GM13976 (cell line): Measurements from ENCODE around the gene AANAT.

Source experiments
- DNase-seq: peaks from one replicate; pipeline ENCODE4 v3.0.0; 2012; ENCODE audit warnings: low spot score
- in situ Hi-C: fragments of 300-500 bp; cut with MboI; formaldehyde crosslinking; loops from one replicate; pipeline ENCODE4 v1.12.0; 2022; ENCODE audit warnings: low sequenced_read_pairs, mixed read lengths, inconsistent platforms; ENCODE audit not compliant: unreplicated experiment
- TF ChIP-seq, protein P1 (sequence below): IDR thresholded peaks from 2 replicates; pipeline ENCODE4 v1.5.1; 2012; ENCODE audit warnings: borderline replicate concordance, mild to moderate bottlenecking; ENCODE audit not compliant: insufficient read depth; ENCODE audit errors: extremely low read depth, missing control alignments, control extremely low read depth

AANAT gene

DNA sequence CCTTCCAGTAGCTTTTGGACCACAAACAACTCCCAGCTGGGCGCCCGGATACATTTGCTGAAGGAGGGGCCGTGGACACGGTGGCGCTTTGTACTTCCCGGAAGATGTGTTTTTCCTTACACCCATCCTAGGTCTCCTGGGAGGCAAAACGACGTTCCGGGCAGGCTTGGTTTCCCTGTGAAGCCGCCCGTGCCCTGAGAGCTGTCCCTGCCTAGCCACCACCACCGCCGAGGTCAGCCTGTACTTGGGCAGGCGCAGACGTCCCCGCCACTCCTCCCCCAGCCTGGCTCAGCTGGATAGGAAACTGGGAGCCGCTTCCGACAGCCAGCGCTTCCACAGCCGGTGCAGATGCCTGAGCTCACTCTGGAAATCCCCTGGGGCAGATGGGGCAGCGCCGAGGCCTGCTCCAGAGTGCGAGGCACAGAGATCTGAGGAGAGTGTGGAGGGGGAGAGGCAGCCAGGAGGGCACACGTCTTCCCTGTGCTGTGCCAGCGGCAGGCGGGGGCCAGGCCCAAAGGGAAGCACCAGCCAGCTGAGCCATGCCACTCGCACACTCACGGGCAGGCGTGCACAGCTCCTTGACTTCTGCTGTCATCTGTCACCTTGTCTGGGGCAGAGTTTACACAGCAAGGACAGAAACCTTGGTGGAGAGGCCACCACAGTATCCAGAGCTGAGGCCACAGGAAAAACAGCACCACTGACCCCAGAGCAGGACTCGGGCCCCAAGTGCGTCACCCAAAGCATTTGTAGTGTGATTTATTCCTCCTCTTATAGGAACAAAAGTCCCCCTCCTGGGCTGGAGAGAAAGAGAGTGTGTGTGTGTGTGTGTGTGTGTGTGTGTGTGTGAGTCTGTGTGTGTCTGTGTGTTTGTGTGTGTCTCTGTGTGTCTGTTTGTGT is 30.8 kb downstream of the AANAT start:
- DNase-seq, result no peak
- in situ Hi-C loops, result no loop called here
- TF ChIP-seq, protein P1, sequence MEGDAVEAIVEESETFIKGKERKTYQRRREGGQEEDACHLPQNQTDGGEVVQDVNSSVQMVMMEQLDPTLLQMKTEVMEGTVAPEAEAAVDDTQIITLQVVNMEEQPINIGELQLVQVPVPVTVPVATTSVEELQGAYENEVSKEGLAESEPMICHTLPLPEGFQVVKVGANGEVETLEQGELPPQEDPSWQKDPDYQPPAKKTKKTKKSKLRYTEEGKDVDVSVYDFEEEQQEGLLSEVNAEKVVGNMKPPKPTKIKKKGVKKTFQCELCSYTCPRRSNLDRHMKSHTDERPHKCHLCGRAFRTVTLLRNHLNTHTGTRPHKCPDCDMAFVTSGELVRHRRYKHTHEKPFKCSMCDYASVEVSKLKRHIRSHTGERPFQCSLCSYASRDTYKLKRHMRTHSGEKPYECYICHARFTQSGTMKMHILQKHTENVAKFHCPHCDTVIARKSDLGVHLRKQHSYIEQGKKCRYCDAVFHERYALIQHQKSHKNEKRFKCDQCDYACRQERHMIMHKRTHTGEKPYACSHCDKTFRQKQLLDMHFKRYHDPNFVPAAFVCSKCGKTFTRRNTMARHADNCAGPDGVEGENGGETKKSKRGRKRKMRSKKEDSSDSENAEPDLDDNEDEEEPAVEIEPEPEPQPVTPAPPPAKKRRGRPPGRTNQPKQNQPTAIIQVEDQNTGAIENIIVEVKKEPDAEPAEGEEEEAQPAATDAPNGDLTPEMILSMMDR, result no peak

DNA sequence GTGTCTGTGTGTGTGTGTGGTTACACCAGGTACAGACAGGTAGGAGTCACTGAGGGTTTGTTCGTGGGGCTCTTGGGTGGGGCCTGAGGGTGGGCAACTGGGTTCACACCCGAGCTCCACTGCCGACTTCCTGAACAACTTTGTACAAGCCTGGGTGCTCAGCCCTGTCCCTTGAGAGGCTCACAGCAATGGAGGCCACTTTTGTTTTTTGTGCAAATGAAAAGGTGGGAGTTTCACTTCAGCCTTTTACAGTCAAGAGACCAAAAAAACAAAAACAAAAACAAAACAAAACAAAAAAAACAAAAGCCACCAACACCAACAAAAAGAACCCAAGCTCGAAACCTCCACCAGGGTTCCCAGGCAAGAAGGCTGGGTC is 31.5 kb downstream of the AANAT start:
- in situ Hi-C loops, result no loop called here
- TF ChIP-seq, protein P1, result no peak
- peak; percentile 59 for DNase-seq

DNA sequence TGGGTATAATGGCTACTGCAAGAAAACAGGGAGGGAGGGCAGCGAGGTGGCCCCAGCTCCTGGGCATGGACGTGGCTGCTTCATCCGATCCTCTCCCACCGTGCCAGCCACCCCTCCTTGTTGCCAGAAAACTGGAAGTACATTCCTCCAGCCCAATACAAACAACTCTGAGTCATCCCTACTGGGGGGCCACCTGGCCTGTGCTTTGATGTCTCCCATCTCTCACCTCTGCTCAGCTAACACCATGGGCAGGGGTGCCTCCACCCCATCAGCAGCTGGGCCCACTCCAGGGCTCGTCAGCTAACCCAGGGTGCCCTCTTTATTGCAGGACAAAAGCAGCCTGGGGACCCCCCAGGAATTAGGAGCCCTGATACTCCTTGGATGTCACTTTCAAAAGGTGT is 31.9 kb downstream of the AANAT start:
- in situ Hi-C loops, result no loop called here
- TF ChIP-seq, protein P1, result no peak
- DNase-seq, result no peak

DNA sequence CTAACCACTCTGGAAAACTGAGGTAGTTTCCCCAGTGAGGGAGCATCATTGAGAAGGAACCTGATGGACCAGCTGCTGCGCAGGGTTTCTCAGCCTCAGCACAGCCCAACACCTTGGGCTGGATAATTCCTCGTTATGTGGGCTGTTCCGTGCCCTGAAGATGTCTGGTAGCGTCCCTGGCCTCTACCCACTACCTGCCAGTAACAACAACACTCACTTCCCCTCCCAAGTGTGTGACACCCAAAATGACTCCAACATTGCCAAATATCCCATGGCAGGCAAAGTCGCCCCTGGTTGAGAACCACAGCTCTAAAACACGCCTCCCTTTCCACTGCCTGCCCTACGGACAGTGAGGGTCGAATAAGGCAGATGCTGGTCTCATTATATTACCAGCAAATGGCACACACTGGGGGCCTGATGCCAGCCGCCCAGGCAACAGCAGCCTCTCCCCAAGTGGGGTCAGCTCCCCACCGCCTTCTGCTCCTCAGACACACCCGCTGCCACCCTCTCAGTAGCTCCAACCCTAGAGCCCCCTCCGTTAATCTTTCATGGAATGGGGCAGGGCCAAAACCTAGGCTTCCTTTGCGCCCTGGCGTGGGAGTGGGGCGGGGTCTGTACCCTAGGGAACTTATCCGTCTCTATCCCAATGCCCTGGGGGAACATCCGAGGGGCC is 32.8 kb downstream of the AANAT start:
- in situ Hi-C loops, result no loop called here
- TF ChIP-seq, protein P1, result no peak
- no peak for DNase-seq

DNA sequence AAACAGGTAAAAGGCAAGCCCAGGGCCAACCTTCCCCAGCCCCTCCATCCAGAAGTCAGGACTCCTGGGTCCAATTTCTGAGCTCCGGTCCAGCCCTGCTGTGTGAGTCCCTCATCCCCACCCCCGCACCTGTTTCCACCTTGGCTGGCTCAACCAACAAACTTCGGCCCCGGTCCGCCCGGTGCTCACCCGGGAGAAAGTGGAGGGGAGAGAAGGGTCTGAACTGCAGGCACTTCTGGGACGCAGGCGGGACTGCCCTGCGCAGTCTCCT is 33.3 kb downstream of the AANAT start:
- TF ChIP-seq, protein P1, result no peak
- no peak for DNase-seq
- in situ Hi-C loops, result no loop called here

DNA sequence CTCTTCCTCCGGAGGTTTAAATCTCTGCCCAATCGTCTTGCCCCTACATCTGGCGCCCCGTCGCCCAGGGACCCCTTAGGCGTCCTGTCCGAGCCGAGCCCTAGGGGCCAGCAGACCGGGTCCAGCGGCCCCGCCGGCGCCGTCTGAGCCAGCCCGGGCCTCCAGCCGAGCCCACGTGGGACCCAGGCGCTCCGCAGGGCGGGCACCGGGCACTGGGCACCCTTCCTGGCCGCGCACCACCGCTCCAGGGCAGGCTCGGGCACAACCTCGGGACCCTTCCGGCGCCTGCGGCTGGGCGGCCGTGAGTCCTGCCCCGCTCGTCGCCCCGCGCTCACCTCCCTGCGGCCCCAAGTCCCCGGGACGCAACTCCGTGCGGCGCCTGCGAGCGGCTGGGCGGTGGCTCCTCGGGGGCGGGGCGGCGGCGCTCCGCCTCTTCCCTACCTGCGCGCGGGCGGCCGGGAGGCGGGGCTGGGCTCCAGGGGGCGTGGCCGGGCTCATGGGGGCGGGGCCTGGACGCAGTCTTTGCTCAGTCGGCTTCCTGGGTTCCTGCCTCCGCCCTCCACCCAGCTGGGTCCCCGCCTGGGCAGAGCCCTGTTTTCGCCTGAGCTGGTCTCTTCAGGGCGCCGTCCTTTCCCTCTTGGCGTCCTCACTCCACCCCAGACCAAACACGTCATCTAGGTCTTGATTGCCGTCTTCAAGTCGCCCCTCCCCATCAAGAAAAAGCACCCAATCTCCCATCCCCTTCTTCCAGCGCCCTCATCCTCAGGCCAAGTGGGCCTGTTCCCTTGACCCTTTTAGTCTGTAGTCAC is 33.8 kb downstream of the AANAT start, which contains the start of gene RHBDF2:
Gene RHBDF2, minus strand, starts transcription at position 406 of the 809 bp plus-strand sequence. CDS start 19,899 bp downstream, outside the sequence.
- in situ Hi-C loops, result no loop called here
- peak; percentile 98 for DNase-seq
- TF ChIP-seq, protein P1, result no peak
